Middle frontal gyrus (tissue), 1 donor: ENCODE data around the gene CIAO1.
"Not testable (repeated sequence)": the region's sequence is repeated elsewhere in the genome, so short reads cannot be mapped to it uniquely, and the experiment has no call there.

Source experiments
- DNase-seq: peaks from one replicate; pipeline ENCODE4 v3.0.0-alpha.2; 2015; ENCODE audit warnings: low spot score; ENCODE audit errors: extremely low spot score

Gene CIAO1

GRCh38 chr2:96249654-96250053 lies 16.4 kb upstream of the CIAO1 start:
- no peak for DNase-seq

DNA sequence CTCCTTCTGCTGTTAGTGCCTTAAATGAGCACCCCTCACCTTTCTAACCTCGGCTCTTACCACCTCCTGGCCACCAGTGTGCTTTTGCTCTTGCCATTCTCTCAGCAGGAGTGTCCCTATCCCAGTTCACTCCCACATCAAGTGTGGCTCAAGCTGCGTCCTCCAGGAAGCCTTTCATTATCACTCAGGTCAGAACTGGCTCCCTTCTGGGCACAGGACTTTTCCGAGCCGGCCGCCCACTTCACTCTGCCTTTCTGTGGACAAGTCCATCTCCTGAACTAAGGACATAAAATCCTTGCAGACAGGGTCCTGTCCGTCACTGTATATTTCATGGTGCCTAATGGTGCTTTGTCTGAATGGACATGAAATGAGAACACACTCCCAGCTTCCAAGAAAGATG lies 15.8 kb upstream of the CIAO1 start:
- no peak for DNase-seq

DNA sequence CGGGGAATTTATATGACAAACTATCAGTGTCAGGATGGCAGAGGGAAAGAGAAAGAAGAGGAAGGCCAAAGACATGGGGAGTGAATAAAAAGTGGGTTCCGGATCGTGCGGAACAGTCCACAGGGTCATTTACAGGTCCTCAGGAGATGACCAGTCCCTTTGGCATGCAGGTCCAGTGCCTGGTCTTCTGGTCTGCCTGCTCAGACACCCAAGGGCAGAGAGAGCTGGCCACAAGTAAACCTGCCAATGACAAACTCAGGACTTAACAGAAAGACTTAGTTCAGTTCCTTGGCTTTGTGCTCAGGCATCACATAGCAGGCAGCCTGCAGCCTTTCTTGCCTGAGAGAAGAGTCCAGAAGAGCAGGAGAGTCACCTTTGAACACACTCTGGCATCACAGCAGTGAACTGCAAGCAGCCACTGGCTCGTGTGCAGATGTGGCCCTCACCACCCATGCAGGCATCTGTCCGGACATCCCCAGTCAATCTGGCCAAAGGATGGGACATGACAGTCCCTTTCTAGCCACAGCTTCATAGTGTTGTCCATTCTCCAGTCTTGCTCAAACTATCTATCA lies 14.2 kb upstream of the CIAO1 start:
- DNase-seq: no peak

DNA sequence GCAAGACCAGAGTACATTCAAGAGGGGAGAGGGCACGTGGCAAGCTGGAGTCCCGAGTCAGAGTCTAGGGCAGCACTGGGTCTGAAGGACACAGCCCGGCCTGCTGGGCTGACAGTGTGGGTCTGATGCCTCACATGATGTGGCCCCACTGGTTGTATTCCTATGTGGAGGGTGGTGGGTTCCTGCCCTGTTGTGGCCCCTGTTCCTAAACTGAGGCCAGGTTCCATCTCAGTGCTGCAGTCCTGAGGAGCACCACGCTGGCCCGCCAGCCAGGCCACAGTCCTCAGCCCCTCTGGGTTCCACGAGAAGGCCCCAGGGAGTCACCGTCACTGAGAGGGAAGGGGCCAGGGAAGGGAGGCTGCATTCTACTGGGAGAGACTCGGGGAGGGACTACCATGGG lies 13.5 kb upstream of the CIAO1 start:
- no peak for DNase-seq

- DNase-seq: no peak
These were observed 13.0 kb upstream of the CIAO1 start for GRCh38 chr2:96253006-96253405.

GRCh38 chr2:96254571-96254970 lies 11.5 kb upstream of the CIAO1 start:
- no peak for DNase-seq

DNA sequence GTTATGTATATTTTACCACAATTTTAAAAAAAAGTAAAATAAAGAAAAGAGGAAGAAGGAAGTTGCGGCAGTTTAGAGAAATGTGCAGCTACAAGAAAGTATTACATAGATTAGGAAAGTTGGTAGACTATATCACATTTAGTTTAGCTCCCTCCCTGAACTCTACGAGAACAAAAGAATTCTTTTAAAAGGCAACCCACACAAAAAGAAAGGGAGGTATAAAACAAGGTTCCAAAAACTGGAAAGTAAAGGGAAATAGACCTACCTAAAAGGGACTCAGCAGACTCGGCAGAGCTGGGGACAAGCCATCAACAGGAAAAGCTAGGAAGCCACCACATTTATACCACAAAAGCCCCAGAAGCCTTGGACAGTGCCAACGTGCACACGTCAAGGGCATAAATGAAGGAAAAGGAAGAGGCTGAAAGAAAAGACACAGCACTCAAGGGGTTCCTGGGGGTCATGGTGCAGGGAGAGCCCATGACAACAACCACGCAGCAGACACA lies 9.4 kb upstream of the CIAO1 start:
- DNase-seq: no peak

DNA sequence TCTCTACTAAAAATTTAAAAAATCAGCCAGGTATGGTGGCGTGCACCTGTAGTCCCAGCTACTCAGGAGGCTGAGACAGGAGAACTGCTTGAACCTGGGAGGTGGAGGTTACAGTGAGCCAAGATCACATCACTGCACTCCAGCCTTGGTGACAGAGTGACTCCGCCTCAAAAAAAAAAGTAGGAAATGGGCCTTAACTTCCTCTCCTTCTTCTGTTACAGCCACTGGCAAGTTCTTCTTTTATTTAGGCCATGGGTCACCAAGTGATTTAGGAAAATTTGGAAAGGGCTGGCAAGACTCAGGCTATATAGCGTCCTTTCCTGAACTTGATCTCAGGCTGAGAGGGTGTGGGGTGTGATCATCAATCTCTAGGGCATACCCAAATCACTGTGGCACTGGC lies 8.3 kb upstream of the CIAO1 start:
- not testable (repeated sequence) for DNase-seq

GRCh38 chr2:96258166-96259022 lies 7.6 kb upstream of the CIAO1 start:
- DNase-seq: no peak

- DNase-seq: no peak
These were observed 6.5 kb upstream of the CIAO1 start for GRCh38 chr2:96259497-96259921.

DNA sequence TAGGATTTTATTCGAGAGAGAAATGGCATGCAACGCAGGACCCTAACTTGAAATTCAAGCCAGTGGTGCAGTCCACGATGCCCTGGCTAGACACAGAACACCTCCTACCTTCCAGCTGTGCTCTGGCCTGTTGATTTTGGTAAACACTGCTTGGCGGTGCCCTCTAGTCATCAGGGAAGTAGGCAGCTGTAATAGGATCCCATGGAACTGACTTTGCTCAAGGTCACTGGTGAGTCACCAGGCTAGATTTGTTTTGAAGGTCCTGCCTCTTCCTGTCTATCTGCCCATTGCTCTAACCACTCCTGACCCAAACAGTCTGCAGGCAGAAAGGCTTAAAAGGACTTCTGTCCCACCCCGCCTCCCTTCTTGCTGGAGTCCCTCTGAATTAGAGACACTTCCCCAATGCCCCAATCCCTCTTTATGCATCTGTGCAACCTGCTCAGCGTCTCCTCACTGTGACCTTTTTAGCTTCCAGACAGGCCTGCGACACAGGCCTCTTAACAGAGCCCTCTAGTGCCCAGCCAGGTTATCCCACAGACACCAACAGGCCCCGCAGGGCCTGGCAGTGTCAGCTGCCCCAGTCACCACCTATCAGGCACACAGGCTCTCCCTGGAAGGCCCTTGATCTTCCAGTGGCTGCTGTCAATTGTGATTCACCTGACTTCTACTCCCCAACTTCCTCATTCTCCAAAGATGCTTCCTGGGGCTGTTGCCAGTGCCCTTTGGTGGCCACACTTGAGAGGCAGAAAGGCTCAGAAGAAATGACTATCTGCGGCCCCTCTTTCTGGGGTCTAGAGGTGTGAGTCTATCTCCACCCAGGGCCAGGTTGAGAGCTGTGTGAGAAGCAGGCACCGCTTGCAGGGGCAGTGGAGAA lies 5.4 kb upstream of the CIAO1 start:
- DNase-seq: no peak

GRCh38 chr2:96261328-96262003 lies 4.6 kb upstream of the CIAO1 start:
- DNase-seq: no peak

DNA sequence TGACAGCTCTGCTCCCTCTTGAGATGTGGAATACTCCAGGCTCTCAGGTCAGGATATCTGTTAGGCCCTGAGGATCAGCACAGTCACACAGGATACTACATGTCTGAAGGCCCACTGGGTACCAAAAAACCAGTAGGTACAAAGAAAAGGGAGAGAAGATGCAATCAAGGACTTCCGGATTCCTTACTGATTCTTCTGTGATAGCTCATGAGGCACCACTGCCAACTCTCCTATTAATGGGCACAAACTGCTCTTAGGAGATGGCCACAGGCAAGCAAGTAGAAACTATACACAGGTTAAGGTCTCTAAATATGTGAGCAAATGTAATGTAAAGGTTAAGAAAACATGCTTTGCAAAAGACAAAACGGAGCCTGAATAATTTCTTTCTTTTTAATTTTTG lies 3.7 kb upstream of the CIAO1 start:
- no peak for DNase-seq

DNA sequence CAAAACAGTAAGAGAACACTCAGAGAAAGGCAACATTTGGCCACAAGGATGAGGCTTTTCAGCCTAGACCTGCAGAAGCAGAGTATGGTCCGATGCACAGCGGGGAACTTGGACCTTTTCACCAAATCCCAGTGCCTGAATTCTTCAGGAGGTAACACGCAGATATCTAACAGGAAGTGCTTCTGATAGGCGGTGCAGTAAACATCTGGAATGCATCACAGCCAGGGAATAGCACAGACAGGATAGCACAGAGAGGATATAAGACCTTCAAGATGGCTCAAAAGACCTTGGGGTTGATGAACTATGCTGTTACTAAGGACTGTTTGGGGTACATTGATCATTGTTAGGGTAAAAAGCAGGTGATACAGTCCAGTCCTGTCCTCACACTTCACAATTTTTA lies 1.9 kb upstream of the CIAO1 start:
- no peak for DNase-seq

DNA sequence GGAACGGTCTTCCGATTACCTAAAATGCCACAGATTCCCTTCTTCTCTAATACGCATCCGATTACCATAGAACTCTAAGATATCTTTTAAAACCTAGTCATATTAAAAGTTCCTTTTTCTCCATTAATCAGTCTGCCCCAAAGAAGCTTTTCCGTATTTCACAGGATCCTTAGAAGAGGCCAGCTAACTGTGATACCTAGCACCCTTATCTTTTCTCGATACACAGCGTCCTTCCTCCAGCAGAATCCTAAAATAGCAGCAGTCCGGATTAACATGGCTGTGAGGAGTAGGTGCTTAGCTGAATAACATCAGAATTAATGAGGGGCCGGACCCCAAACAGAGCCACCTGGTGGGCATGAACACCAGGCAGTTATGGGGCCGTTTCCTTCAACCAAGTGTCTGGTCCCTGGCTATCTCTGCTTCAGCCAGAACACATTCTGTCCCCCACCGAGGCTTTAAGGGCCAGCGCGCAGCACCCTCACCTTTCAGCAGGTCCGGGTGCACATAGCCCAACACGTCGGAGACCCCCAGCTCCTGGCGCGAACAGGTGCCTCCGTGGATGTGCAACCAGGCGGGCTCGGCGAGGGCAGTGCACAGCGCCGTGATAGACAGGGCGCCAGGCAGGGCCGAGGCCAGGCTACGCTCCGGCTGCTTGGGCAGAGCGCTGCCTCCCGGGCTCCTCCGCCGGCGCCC lies 1.2 kb upstream of the CIAO1 start:
- no peak for DNase-seq

DNA sequence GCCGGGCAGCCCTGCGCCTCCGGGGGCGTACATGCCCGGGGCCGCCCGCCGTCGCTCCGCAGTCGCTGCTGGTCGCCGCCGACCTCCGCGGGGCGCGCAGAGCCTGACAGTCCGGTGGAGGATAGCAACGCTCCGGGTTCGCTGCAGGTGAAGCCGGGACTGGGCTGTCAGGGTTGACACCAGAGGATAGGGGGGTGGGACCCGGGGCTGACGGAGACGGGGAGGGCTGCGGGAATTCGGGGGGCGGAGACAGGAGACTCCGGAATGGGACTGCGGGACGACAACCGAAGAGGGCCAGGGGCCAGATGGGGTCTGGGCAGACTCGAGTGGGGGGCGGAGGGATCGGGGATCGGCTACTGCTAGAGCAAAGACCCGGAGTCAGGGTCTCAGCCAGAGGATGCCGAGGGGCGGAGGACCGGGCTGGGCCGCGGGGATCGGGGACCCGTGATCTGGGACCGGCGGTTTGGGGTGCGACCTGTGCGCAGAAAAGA lies 631 bp upstream of the CIAO1 start:
- no peak for DNase-seq

DNA sequence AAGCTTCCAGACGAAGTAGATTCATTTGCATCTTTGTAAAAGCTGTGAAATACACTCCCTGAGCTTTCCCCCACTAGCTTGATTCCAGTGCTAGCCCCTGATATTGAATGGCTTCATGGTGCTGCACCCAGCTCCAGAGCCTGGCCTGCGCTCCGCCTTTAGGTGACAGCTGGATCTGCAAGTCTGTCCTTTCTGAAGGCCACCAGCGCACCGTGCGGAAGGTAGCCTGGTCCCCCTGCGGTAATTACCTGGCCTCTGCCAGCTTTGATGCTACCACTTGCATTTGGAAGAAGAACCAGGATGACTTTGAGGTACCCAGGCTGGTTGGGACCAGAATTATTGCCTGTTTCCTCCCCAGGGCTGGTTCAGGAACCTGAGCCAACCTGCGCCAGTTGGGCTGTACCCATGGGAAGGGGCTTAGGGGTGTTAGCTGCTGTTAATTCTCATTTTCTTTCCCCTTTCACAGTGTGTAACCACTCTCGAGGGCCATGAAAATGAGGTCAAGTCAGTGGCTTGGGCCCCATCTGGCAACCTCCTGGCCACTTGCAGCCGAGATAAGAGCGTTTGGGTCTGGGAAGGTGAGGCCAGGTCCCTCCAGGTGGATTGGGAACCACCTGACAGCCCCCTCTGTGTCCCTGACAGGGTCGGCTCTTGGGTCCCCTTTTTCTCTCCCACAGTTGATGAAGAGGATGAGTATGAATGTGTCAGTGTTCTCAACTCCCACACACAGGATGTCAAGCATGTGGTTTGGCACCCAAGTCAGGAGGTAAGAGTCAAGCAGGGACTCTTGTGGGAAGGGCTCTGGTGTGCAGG lies 1.3 kb downstream of the CIAO1 start:
- no peak for DNase-seq

GRCh38 chr2:96271995-96272394 lies 6.0 kb downstream of the CIAO1 start:
- DNase-seq: no peak

DNA sequence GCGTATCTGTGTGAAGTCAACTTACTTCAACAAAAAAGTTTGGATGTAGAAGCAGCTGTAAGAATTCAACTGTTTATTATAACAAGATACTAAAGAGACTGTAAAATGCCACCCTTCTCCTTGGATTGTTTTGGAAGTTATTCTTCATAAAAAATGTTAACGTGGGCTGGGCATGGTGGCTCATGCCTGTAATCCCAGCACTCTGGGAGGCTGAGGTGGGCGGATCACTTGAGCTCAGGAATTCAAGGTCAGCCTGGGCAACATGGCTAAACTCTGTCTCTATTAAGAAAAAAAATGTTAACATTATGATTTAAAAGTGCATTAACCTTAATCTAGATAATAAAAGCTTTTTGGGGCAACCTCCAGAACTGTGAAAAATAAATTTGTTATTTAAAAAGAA lies 7.7 kb downstream of the CIAO1 start:
- DNase-seq: no peak
